PFSK-1 (cell line): ENCODE results near the gene CMTR2.

ENCODE experiments used
- FOXP2 ChIP-seq: optimal IDR thresholded peaks from 2 replicates; pipeline ENCODE3; 2011; ENCODE audit warnings: borderline replicate concordance, control low read depth, inconsistent platforms; ENCODE audit not compliant: insufficient read depth; ENCODE audit errors: extremely low read length, extremely low read depth
- POLR2AphosphoS5 ChIP-seq: IDR thresholded peaks from 2 replicates; pipeline ENCODE4 v1.6.1; 2012; ENCODE audit warnings: low read depth, mild to moderate bottlenecking, control low read depth, low read length, moderate library complexity
- REST ChIP-seq, 2 experiments: IDR thresholded peaks; 2 replicates each; pipeline versions ENCODE4 v1.6.1 to v1.8.0; 2011 to 2012; ENCODE audit warnings: low read depth in 2 of 2, low read length in 2 of 2, control low read depth in 1 of 2, inconsistent platforms in 1 of 2, mild to moderate bottlenecking in 1 of 2, moderate library complexity in 1 of 2; ENCODE audit not compliant: insufficient read depth in 1 of 2
- SIN3A ChIP-seq: IDR thresholded peaks from 2 replicates; pipeline ENCODE4 v1.6.1; 2012; ENCODE audit warnings: mild to moderate bottlenecking, low read length, moderate library complexity, borderline replicate concordance; ENCODE audit not compliant: insufficient read depth
- TAF1 ChIP-seq: IDR thresholded peaks from 2 replicates; pipeline ENCODE4 v1.6.1; 2012; ENCODE audit warnings: low read length, control low read depth, borderline replicate concordance; ENCODE audit not compliant: insufficient read depth

CMTR2 gene

GRCh38 chr16:71276589-71277334, 12.4 kb downstream of the CMTR2 start:
- no peak for TF ChIP-seq REST (IDR thresholded peaks at IDR 0.05; ENCODE audit: insufficient read depth in 1 of 2, low read depth in 2 of 2, low read length in 2 of 2)
- TF ChIP-seq FOXP2: no peak
- no peak for TF ChIP-seq POLR2AphosphoS5
- TF ChIP-seq TAF1: no peak
- no peak for TF ChIP-seq SIN3A

GRCh38 chr16:71273384-71273783, 15.8 kb downstream of the CMTR2 start:
- TF ChIP-seq REST (IDR thresholded peaks at IDR 0.05; ENCODE audit: insufficient read depth in 1 of 2, low read depth in 2 of 2, low read length in 2 of 2): no peak
- TF ChIP-seq TAF1: no peak

GRCh38 chr16:71264299-71264698, 24.9 kb downstream of the CMTR2 start:
- TF ChIP-seq POLR2AphosphoS5 (no peak), TAF1 (no peak), FOXP2 (no peak), REST (IDR thresholded peaks at IDR 0.05; ENCODE audit: insufficient read depth in 1 of 2, low read depth in 2 of 2, low read length in 2 of 2) (no peak), SIN3A (no peak)

- TF ChIP-seq TAF1 (no peak), SIN3A (no peak), REST (IDR thresholded peaks at IDR 0.05; ENCODE audit: insufficient read depth in 1 of 2, low read depth in 2 of 2, low read length in 2 of 2) (no peak), POLR2AphosphoS5 (no peak), FOXP2 (no peak)
Observed at GRCh38 chr16:71263582-71263981, 25.6 kb downstream of the CMTR2 start.

GRCh38 chr16:71262391-71262790, 26.8 kb downstream of the CMTR2 start:
- TF ChIP-seq REST (IDR thresholded peaks at IDR 0.05; ENCODE audit: insufficient read depth in 1 of 2, low read depth in 2 of 2, low read length in 2 of 2): no peak
- no peak for TF ChIP-seq SIN3A
- TF ChIP-seq TAF1: no peak
- no peak for TF ChIP-seq POLR2AphosphoS5
- no peak for TF ChIP-seq FOXP2
